Lower lobe of right lung (tissue), 2 donors: ENCODE data around the gene MINK1. TPM values are rescaled to one million over a fixed set of nuclear protein-coding genes. Genes with fewer than 3 reads are reported as not detected.

Experiments used
- ATAC-seq, 2 donors: fragments of 200-7000 bp; cut with Tn5 transposase; one replicate each; pipeline ENCODE4 v1.9.1; 2020 to 2022; ENCODE audit warnings: mild to moderate bottlenecking in 2 of 2, moderate library complexity in 2 of 2
- DNase-seq: peaks from one replicate; pipeline ENCODE4 v3.0.0-alpha.2; 2020
- H3K27ac ChIP-seq: fragments of 200-600 bp; one replicate; pipeline ENCODE4 v1.8.0; 2022
- H3K27me3 ChIP-seq: fragments of 200-600 bp; one replicate; pipeline ENCODE4 v1.8.0; 2022; ENCODE audit warnings: low read depth
- H3K36me3 ChIP-seq: fragments of 200-600 bp; one replicate; pipeline ENCODE4 v1.8.0; 2022; ENCODE audit warnings: mild to moderate bottlenecking
- H3K4me1 ChIP-seq: fragments of 200-600 bp; one replicate; pipeline ENCODE4 v1.8.0; 2022
- H3K4me3 ChIP-seq: fragments of 200-600 bp; one replicate; pipeline ENCODE4 v1.8.0; 2022; ENCODE audit warnings: mild to moderate bottlenecking
- H3K9me3 ChIP-seq: fragments of 200-600 bp; one replicate; pipeline ENCODE4 v1.8.0; 2022
- CTCF ChIP-seq: fragments of 200-600 bp; IDR thresholded peaks from one replicate; pipeline ENCODE4 v1.8.0; 2022; ENCODE audit warnings: antibody characterized with exemption, mild to moderate bottlenecking
- intact Hi-C: fragments of 100-400 bp; cut with DNase I; formaldehyde crosslinking; loops from one replicate; pipeline ENCODE4 v1.11.0; 2022
- total RNA-seq: library from RNA; stranded (reverse); fragmentation: NEBNext Ultra II Directional; extraction: Animal tissue kit (Norgen Biotek cat#: 25700); gene quantifications from one replicate; pipeline ENCODE4 v1.2.1, GENCODE V29; 2021
- donor health status: DM: no; HTN: yes; CAD: no; lungs with severe emphysema.

The MINK1 gene
- total RNA-seq, 1 donor from 2014 or later, result 155 TPM

- H3K9me3 ChIP-seq, result no peaks in the 10 kb centered on the region
- peaks cover 21% of the 10 kb centered on the region for H3K36me3 ChIP-seq
- peak overlapping the region; percentile 60 for H3K27ac ChIP-seq
- H3K27me3 ChIP-seq, result peaks cover 10% of the 10 kb centered on the region
- H3K4me3 ChIP-seq, result peak overlapping the region; percentile 67
- TF ChIP-seq CTCF, result no peak
- ATAC-seq (peak; percentile 2 to 40), DNase-seq (peak; percentile 71)
- peaks cover 45% of the 10 kb centered on the region for H3K4me1 ChIP-seq
- intact Hi-C loops, result no loop called here
These were observed 67.3 kb downstream of the MINK1 start for GRCh38 chr17:4900231-4901107.

GRCh38 chr17:4901108-4901647 is 68.0 kb downstream of the MINK1 start:
- intact Hi-C loops, result no loop called here
- ATAC-seq, result no peak
- Histone ChIP-seq H3K36me3 (peaks cover 14% of the 10 kb centered on the region), H3K27me3 (peaks cover 10% of the 10 kb centered on the region), H3K4me1 (peaks cover 45% of the 10 kb centered on the region), H3K4me3 (peak overlapping the region; percentile 67), H3K27ac (peak overlapping the region; percentile 60), H3K9me3 (no peaks in the 10 kb centered on the region)
- DNase-seq, result no peak
- no peak for TF ChIP-seq CTCF

DNA sequence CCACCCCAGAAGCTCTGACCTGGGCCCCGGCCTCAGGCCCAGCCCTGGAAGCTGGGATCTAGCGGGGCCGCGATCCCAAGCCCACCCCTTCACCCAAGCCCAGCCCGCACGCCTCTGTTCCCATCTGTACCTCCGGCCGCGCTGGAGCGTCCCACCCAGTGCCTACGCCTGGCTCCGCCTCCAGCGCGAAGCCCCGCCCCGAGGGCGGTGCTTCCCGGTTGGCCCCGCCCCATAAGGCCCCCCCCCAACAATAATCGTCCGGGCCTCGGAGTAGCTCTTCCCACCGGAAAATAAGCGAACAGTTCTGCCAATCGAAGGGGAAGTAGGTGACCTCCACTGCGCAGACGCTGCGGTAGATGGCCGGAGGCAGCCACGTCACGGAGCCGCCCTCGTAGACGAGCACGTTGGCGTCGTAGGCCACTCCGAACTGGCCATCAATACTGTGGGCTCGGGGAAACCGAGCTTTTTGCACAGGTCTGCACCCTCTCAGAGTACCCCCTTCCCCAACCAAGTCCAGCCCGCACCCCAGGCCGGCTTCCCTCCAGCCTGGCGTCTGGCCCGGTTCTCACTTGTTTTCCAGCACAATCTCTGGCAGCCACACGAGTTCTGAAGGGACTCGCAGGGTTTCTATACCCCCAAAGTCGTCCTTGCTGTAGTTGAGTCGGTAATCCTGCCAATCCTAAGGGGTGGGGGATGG is 68.7 kb downstream of the MINK1 start:
- H3K4me3 ChIP-seq, result peak overlapping the region; percentile 67
- no peak for TF ChIP-seq CTCF
- H3K27ac ChIP-seq, result peak overlapping the region; percentile 60
- peaks cover 10% of the 10 kb centered on the region for H3K27me3 ChIP-seq
- DNase-seq (peak; percentile 87), ATAC-seq (peak; percentile 14 to 55)
- H3K36me3 ChIP-seq, result peaks cover 8% of the 10 kb centered on the region
- intact Hi-C loops, result no loop called here
- no peaks in the 10 kb centered on the region for H3K9me3 ChIP-seq
- peaks cover 45% of the 10 kb centered on the region for H3K4me1 ChIP-seq

GRCh38 chr17:4902540-4902939 is 69.4 kb downstream of the MINK1 start:
- ATAC-seq, result no peak
- peaks cover 45% of the 10 kb centered on the region for H3K4me1 ChIP-seq
- intact Hi-C loops, result no loop called here

More at GRCh38 chr17:4902540-4902939, 69.4 kb downstream of the MINK1 start:
- TF ChIP-seq CTCF, result no peak
- H3K9me3 ChIP-seq, result no peaks in the 10 kb centered on the region
- peaks cover 10% of the 10 kb centered on the region for H3K27me3 ChIP-seq
- peak overlapping the region; percentile 53 for H3K27ac ChIP-seq
- H3K36me3 ChIP-seq, result peaks cover under 1% of the 10 kb centered on the region
- H3K4me3 ChIP-seq, result no peak overlapping the region
- DNase-seq, result peak; percentile 43
